ENCODE results near the gene SLC18B1. TPM values are rescaled to one million over a fixed set of nuclear protein-coding genes. Genes with fewer than 3 reads are reported as not detected.
A peak's percentile ranks its signal among the peaks of the same experiment; 100 is the strongest.

Gene SLC18B1
- 10 to 100 TPM; 11.0 to 15.4 (median 11.9) TPM for total RNA-seq
- long read RNA-seq, donor 1, transcript SLC18B1-201 (14 exons, 2,368 nt) = major isoform, 8 of 12 reads
- long read RNA-seq, donor 1, partial matches to known transcripts = 1 of 12 reads
- long read RNA-seq, donor 1, other reads (novel, unspliced or antisense) = 3 of 12 reads
- long read RNA-seq, donor 2, transcript SLC18B1-201 (14 exons, 2,368 nt) = major isoform, 13 of 14 reads
- long read RNA-seq, donor 2, partial matches to known transcripts = 0 of 14 reads
- long read RNA-seq, donor 2, other reads (novel, unspliced or antisense) = 1 of 14 reads

GRCh38 chr6:132797951-132798868 is at the start of gene SLC18B1:
Gene SLC18B1, minus strand, starts transcription at chr6:132798637. Its CDS starts 181 bp downstream, at chr6:132798456.
- no peaks in the 10 kb centered on the region for H3K36me3 ChIP-seq (ENCODE audit: low read depth)
- no peak for TF ChIP-seq CTCF (IDR thresholded peaks at IDR 0.05)

GRCh38 chr6:132843316-132844035 is 45.0 kb upstream of the SLC18B1 start:
- no peak overlapping the region for H3K4me3 ChIP-seq
- no peaks in the 10 kb centered on the region for H3K4me1 ChIP-seq (ENCODE audit: low read depth)
- no peaks in the 10 kb centered on the region for H3K9me3 ChIP-seq
- DNase-seq (no peak), ATAC-seq (no peak)
- TF ChIP-seq CTCF (IDR thresholded peaks at IDR 0.05) = no peak
- no peaks in the 10 kb centered on the region for H3K36me3 ChIP-seq (ENCODE audit: low read depth)
- intact Hi-C loops (cut with DNase I, micrococcal nuclease) = no loop called here

More at GRCh38 chr6:132797951-132798868, at the start of gene SLC18B1:
- ATAC-seq = peak; percentile 76
- intact Hi-C loops (cut with DNase I, micrococcal nuclease) = loop anchor here in 1 of 2 donors (10.0 kb wide), 1 partner anchor 133 kb away; no protein-coding TSS in a partner anchor
- Histone ChIP-seq H3K9me3 (peaks cover 2% of the 10 kb centered on the region), H3K4me1 (ENCODE audit: low read depth) (no peaks in the 10 kb centered on the region), H3K4me3 (peak within 1 kb of the TSS; percentile 40)
- DNase-seq = peak; percentile 71 to 83 (median 80)

GRCh38 chr6:132841966-132842365 is 43.5 kb upstream of the SLC18B1 start:
- Histone ChIP-seq H3K4me3 (no peak overlapping the region), H3K36me3 (ENCODE audit: low read depth) (no peaks in the 10 kb centered on the region), H3K9me3 (no peaks in the 10 kb centered on the region), H3K4me1 (ENCODE audit: low read depth) (no peaks in the 10 kb centered on the region)
- no peak for ATAC-seq
- intact Hi-C loops (cut with DNase I, micrococcal nuclease) = no loop called here
- no peak for DNase-seq
- no peak for TF ChIP-seq CTCF (IDR thresholded peaks at IDR 0.05)

- intact Hi-C loops (cut with DNase I, micrococcal nuclease) = no loop called here
- no peak for ATAC-seq
- TF ChIP-seq CTCF (IDR thresholded peaks at IDR 0.05) = no peak
Observed at GRCh38 chr6:132832891-132833290, 34.5 kb upstream of the SLC18B1 start.

GRCh38 chr6:132830334-132830751 is 31.9 kb upstream of the SLC18B1 start:
- H3K36me3 ChIP-seq (ENCODE audit: low read depth) = no peaks in the 10 kb centered on the region
- TF ChIP-seq CTCF (IDR thresholded peaks at IDR 0.05) = no peak
- intact Hi-C loops (cut with DNase I, micrococcal nuclease) = no loop called here
- DNase-seq (no peak), ATAC-seq (no peak)
- no peaks in the 10 kb centered on the region for H3K4me1 ChIP-seq (ENCODE audit: low read depth)
- H3K9me3 ChIP-seq = no peaks in the 10 kb centered on the region
- H3K4me3 ChIP-seq = no peak overlapping the region

More at GRCh38 chr6:132832891-132833290, 34.5 kb upstream of the SLC18B1 start:
- Histone ChIP-seq H3K4me3 (no peak overlapping the region), H3K36me3 (ENCODE audit: low read depth) (no peaks in the 10 kb centered on the region), H3K4me1 (ENCODE audit: low read depth) (no peaks in the 10 kb centered on the region), H3K9me3 (no peaks in the 10 kb centered on the region)
- DNase-seq = no peak
